DMS114 treated with DMSO at 0.1 percent for 48 hours (cell line): ENCODE measurements around the gene IL2RA.
"Not testable (repeated sequence)": the region's sequence is repeated elsewhere in the genome, so short reads cannot be mapped to it uniquely, and the experiment has no call there.

Source experiments
- DNase-seq: peaks from one replicate; lab custom pipeline; 2025; ENCODE audit not compliant: unreplicated experiment; lab: John Stamatoyannopoulos, UW

The IL2RA gene

DNA sequence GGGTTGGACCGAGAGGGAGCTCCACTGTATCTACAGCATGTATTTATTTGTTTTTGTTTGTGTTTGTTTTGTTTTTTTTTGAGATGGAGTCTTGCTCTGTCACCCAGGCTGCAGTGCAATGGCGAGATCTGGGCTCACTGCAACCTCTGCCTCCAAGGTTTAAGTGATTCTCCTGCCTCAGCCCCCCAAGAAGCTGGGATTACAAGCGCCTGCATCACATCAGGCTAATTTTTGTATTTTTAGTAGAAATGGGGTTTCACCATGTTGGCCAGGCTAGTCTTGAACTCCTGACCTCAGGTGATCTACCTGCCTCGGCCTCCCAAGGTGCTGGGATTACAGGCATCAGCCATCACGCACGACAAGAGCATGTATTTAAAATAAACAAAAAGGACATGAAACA is 18.8 kb downstream of the IL2RA start:
- not testable (repeated sequence) for DNase-seq

DNA sequence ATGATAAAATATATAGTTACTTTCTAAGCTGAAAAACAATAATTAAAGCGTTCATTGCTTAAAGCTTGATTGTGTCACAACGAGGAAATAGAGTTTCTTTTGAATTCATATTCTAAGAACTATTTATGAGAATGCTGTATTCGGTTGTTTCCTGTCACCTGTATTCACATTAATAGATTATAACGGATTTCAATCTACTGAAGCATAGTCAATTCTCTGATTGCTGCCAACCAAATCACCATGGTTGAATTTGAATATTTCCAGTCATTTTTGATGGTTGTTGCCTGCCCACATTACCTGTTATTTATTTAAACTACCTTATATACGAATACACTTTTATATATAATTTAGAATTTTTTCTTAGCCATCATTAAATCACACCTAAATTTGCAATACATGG is 22.0 kb downstream of the IL2RA start:
- DNase-seq = no peak

DNA sequence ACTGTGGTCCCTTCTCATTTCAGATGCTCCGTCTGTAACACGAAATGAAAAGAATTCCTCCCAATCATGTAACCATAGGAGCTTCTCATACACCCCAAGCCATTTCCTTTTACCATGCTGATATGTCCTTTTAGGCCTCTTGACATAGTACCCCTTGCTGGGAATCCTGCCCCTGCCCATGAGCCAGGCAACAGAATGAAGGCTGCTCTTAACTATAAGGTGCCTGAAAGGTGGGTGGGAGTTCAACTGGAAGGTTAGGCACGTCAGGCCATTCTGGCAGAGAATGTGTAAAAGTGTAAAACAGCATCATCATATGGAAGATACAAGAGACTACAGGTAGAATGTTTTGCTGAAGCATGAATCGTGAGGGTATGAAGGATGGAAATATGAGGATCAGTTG is 22.5 kb downstream of the IL2RA start:
- DNase-seq = no peak

DNA sequence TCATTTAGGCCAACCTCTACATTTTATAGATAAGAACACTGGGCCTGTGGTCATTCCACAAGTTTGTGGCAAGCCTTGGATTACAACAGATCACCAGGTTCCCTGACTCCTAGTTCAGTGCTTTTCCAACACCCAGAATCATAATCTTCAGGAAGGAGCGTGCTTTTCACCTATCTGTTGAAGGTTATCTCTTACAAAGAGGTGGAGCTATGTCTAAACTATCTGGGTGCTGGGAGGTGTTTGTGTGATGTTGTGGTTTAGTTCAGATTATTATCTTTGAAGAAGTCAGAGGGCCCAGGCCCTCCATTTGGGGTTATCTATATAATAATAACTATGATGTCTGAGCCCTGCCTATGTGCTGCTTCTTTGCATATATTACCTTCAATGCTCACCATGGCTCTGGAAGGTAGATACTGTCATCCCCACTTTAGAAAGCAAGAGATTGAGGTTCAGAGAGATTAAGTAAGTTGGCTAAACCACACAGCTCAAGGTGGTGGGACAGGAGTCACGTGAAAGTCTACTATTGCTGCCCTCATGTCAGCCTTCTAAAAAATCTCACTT is 24.0 kb downstream of the IL2RA start:
- DNase-seq = no peak

DNA sequence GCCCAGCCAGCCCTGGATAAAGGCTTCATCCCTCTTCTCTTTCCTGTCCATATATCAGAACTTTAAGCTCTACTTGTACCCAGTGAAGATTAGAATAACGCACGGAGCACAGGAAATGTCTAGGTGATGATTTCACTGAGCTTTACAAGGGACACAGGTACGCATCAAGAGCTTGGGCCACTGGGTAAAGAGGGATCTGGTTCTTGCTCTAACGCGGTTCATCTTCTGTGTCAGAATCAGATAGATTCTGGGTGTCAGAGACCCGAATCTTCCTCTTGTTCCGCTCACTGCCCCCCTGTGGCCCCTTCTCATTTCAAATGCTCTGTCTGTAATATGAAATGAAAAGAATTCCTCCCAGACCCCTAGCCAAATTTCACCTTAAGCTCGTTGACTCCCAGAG is 24.7 kb downstream of the IL2RA start:
- no peak for DNase-seq

DNA sequence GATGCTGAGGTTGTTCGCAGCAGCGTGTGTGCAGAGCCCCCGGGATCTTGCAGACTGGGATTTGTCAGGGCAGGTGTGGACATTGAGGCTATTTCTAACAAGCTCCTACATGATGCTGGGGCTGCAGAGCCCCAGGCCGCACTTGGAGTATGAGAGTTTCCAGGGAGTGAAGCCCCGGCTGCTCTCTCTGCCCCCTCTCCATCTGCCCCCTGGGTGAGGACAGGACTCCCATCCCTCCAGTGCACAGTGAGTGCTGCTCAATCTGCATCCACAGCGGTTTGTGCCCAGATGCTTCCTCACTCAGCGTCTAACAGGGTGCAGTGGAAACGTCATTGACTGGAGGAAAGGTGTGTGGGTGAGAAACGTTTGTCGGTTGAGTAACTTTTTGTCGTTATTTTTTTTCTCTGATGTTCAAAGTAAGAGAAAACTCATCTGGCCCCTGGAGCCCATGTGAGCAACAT is 25.3 kb downstream of the IL2RA start:
- DNase-seq = no peak

DNA sequence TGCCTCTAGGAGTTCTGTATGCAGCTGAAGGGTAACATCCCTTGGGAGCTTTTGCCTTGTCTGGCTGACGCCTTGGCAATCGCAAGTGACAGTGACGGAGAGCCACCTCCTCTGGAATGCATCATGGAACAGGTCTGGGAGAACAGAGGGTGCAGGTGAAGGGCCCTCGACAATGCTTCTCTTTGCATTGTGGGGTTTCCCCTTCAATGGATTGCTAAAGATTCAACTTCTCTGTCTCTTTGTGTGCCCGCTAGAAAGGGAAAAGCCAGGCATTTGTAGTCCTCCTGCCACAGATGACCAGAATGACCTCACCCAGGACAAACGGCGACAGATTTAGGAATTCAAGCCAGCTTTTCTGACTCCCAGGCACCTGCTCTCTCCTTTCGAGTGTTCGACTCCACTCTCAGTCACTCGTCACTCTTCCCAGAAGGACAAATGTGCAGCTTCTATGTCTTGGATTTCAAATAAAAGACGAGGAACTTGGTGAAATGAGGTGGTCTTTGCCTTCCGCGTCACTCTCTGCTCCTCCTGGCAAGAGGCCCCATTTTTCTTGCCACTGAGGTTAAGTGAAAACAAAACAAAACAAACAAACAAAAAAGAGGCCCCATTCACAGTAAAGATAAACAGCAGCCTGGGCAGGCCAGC is 26.1 kb downstream of the IL2RA start:
- no peak for DNase-seq

DNA sequence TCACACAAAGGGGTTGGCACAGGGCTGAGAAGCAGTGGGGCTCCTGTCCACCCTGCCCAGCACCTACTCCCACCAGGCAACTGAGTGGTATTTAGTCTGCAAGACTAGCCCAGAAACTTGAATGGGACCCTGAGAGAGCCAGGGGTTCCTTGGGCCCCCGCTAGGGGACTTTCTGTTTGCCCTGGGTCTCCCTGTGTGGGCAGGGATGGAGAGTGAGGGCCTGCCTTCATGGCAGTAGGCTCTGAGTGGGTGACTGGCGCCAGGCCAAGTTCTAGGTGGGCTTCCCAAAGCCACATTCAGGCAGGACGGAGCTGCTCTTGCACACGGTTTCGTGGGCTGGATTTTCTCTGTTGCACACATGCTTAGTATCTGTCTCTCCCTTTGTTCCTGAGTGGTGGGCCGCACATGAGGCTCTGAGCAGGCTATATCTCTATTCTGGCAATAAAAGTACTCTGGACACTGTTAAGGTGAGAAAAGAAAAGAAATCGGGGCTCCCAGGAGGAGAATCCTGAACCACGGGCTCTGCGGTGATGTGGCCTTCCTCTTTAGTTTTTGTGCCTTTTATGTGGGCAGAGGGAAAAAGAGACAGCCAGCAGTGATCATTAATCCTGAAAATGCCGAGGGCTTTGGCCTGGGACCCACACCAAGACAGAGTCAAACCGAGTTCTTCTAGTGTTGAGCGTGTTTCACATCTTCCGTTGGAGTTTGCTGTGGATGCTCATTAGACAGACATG is 26.9 kb downstream of the IL2RA start:
- DNase-seq = no peak

DNA sequence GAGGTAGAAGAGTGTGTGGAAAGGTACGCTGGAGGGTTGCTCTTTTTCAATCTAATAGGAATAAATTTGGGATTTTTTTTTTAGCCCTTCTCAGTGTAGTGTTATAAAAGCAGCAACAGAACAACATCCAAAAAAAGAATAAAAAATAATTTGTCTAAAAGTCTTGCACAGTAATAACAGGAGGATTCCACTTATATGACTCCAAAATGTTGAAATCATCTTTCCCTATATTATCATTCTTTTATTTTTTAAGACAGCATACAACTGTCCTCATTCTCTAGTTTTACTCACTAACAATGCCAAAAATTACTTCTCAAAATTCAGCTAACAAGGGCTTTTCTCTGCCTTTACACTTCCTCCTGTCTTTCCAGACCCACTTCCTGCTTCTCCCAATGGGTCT is 27.8 kb downstream of the IL2RA start:
- no peak for DNase-seq

DNA sequence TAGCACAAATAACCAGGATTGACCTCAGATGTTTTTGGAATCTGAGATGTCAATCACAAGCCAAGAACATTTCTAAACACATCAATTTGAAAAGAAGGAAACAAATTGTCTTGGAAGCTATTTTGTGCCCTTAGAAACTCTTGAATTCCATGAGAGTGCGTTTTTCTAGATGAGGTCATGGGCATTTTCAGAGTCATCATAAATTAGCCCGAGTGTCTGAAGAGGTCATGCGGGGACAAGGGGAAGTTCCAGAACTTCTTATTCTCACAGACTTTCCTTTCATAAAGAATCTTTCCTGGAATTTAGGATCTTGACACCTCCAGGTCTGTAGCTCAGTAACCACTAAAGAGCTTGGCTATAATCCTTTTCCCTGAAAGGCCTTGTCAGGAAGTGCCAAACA is 28.2 kb downstream of the IL2RA start:
- DNase-seq = no peak

DNA sequence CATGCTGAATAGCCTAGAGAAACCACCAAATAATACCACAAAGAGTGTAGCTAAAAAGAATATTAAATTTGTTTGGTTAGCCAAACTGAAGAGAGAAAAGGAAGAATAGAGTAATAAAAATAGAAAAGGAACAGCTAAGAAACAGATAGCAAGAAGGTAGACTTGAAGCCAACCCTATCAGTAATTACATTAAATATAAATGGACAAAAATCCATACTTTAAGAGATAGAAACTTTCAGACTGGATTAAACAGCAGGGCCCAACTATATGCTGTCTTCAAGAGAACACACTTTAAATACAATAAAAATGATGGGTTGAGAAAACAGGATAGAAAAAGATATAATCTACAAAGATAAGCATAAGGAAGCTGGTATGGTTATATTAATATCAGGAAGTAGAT is 31.2 kb downstream of the IL2RA start:
- DNase-seq = no peak

DNA sequence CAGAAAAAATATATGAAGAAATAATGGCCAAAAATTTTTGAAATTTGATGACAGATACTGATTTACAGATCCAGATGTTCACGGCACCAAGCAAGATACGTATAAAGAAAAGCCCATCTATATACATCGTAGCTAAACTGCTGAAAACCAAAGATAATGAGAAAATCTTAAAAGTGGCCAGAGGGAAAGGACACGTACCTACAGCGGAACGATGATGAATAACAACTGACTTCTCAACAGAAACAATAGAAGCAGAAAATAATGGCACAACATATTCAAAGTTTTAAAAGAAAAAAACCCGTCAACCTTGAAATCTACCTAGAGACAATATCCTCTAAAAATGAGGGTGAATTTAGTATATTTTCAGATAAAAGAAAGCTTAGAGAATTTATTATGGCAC is 31.9 kb downstream of the IL2RA start:
- no peak for DNase-seq

DNA sequence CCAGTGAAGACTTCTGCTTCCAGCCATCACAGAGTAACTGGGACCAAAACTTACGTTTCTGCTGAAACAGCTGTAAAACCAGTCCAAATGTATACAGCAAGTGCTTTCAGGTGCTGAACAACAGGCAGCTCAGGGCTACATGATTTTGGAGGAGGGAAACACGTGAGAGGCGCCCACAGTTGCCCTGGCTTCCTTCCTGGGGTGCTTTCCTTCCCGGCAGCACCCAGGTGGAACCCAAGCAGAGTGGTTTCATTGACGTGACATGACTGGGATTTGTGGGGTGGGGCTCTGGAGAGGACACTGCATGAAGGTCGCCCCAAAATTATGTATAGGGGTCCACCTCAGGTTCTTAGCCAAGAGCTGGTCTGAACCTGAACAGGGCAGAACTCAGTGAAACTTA is 34.2 kb downstream of the IL2RA start:
- DNase-seq = no peak

DNA sequence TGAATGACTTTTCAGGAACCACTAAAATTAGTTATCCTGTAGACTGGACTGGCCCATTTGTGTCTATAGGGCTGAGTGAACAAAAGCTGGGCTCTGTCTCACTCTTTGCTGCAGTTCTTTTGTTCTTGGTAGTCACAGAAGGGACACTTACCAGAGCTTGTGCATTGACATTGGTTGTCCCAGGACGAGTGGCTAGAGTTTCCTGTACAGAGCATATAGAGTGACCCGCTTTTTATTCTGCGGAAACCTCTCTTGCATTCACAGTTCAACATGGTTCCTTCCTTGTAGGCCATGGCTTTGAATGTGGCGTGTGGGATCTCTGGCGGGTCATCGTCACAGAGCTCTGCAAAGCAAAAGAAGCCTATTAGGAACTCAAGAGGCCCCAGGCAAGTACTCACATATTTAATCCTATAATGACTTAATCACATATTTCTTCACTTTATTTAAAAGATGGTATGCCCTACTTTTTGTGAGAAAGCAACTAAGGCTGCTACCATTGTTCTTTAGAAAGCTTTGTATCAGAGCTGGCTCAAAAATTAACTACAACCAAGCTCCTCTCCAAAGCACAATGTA is 36.4 kb downstream of the IL2RA start:
- DNase-seq = no peak

DNA sequence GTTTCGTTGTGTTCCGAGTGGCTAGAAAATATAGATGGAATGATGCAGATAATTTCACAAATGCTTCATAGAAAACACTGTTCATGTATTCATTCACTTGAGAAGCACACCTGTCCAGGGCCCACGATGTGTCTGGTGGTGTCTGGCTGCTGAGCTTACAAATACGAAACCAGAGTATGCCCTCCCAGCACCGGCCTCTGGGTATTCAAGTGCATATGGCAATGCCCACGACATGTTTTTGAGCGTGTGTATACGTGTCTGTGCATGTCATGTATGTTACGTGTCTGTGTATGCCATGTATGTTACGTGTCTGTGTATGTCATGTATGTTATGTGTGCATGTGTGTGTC is 37.9 kb downstream of the IL2RA start:
- DNase-seq = no peak

DNA sequence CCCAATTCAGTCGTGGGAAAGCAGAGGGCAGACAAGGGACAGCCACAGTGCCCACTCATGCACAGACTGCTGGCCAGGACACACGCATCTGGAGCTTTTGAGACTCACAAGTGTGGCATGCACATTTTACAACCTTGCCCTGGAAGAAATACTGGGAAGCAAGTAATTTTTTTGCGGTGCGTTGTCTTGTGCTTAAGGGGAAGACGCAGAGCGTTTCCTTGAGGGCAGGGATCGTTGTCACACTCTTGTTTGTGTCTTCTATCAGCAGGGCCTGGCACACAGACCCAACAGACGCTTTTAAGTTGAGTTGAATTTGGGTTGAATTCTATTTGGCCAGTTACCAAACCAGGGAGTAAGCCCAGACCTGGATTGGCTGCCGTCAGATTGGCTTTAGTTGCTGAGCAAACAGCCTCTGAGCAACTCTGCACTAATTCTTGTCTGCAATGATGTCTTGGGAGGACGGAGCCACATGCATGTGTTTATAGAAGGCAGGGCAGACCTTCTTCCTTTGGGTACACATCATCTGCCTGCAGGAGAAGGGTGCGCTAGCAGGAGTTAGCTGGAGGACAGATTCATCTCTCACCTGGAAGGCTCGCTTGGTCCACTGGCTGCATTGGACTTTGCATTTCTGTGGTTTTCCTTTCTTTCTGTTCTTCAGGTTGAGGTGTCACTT is 38.4 kb downstream of the IL2RA start:
- no peak for DNase-seq

DNA sequence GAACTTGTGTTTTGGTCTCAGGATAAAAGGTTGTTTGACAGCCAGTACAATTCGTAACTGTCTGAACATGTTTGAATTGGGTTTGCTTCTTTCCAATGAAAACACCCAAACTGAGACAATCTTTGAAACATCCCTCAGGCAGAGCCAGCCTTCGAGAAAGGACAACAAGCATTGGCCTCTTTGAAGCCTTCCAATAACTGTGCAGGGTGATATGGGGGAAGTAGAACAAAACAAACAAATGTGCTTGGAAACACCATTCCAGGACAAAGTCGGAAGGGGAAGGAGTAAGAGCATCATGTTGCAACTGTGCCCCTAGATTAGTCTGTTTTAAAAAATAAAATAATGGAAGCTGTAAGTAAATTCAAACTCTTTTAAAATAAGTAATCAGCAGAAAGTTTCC is 39.5 kb downstream of the IL2RA start:
- DNase-seq = no peak

DNA sequence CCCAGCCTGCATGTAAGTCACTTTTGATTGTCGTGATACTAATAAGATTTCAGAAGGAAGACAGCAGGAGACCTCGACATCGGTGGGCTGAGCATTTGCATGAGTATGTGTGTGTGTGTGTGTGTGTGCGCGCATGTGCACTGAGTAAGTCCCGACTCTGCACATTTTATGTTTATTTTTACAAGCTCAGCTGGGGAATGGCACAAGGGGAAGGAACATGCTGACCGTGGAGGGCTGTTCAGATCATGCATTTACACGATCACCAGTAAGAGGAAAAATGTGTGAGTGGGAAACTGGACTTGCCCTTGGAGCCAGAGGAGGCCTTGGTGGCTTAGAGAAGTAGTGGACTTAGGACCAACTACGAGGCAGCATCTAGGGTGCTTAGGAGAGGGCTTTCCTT is 41.3 kb downstream of the IL2RA start:
- DNase-seq = no peak

DNA sequence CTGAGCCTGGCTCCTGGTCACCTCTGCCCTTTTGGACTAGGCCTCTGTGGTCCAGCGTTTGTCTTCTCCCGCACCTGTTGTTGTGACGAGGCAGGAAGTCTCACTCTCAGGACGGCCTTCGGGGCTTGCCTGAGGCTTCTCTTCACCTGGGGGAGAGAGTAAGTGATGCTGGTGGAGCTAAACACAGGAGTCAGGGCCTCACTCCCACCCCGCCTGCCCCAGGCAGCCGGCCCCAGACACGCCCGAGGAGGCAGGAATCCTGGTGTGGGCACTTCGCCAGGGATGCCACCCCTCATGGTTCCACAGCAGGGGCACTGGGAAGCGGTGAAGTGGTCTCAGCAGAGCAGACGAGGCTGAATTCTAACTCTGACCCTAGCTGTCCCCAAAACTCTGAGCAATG is 42.4 kb downstream of the IL2RA start:
- no peak for DNase-seq

DNA sequence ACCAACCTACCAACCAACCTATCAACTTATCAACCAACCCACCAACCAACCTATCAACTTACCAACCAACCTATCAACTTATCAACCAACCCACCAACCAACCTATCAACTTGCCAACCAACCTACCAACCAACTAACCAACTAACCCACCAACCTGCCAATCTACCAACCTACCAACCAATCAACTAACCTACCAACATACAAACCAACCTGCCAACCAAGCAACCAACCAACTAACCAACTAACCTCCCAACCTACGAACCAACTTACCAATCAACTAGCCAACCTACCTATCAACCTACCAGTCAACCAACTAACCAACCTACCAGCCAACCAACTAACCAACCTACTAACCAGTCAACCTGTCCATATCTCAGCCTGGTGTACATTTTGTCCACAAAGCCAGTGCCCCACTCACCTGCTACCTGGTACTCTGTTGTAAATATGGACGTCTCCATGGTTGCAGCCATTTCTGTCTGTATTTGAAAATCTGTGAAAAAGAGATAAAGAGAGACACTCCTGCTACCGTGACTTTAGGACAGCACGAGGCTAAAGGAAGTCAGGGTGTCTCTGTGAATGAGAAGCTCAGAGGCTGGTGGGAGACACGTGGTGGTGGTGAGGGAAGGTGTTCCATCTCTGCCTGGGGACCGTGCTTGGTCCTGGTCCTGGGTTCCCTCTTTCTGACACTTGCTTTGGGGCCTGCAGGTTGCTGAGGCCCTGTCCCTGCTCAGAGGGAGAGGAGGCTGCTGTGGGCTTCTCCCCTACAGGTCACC is 43.0 kb downstream of the IL2RA start:
- no peak for DNase-seq

DNA sequence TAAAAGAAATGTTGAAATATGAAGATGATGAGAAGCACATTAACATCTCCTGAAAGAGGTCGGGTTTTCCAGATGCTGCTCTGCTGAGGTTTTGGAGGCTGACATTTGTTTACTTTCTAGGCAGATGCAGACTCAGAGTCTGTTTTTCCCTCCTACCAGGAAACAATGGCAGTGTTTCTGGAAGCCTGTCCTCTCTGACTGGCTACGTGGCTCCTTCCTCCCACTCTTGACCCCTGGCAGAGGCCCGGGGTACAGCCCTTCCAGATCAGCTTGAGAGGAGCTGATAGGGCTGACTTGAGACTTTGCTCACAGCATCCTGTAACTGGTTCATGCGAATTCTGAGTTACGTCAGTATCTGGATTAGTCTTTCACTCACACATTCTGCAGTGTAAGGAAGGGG is 43.7 kb downstream of the IL2RA start:
- no peak for DNase-seq
